Suprapubic skin (tissue), 4 donors: Measurements from ENCODE around the gene KIAA1671. TPM values are rescaled to one million over a fixed set of nuclear protein-coding genes. Genes with fewer than 3 reads are reported as not detected.

Experiments used
- DNase-seq, 2 donors: peaks; one replicate each; pipeline ENCODE4 v3.0.0-alpha.2; 2019; ENCODE audit warnings: low spot score in 2 of 2
- H3K27ac ChIP-seq: fragments of 200-600 bp; sonication (generic); one replicate; pipeline ENCODE4 v1.5.1; 2019
- H3K27me3 ChIP-seq: fragments of 200-600 bp; sonication (generic); one replicate; pipeline ENCODE4 v1.5.1; 2019
- H3K36me3 ChIP-seq: fragments of 200-600 bp; sonication (generic); one replicate; pipeline ENCODE4 v1.5.1; 2019
- H3K4me1 ChIP-seq: fragments of 200-600 bp; sonication (generic); one replicate; pipeline ENCODE4 v1.5.1; 2019
- H3K4me3 ChIP-seq: fragments of 200-600 bp; sonication (generic); one replicate; pipeline ENCODE4 v1.5.1; 2019; ENCODE audit warnings: mild to moderate bottlenecking
- H3K9me3 ChIP-seq: fragments of 200-600 bp; sonication (generic); one replicate; pipeline ENCODE4 v1.5.1; 2019
- CTCF ChIP-seq, 2 donors: fragments of 200-600 bp in 1 of 2; fragments of 450-650 bp in 1 of 2; sonication (generic) in 1 of 2; IDR thresholded peaks; one replicate each; pipeline ENCODE4 v1.5.1; 2016 to 2019; ENCODE audit warnings: antibody characterized with exemption in 2 of 2, mild to moderate bottlenecking in 1 of 2, moderate library complexity in 1 of 2
- EP300 ChIP-seq: sonication (generic); formaldehyde crosslinking; IDR thresholded peaks from one replicate; pipeline ENCODE4 v1.6.1; 2017; ENCODE audit warnings: antibody characterized with exemption
- POLR2A ChIP-seq, 2 donors: fragments of 450-650 bp; IDR thresholded peaks; one replicate each; pipeline ENCODE4 v1.6.1; 2017; ENCODE audit warnings: antibody characterized with exemption in 2 of 2, mild to moderate bottlenecking in 2 of 2, moderate library complexity in 2 of 2
- POLR2AphosphoS5 ChIP-seq, 3 donors: sonication (generic); formaldehyde crosslinking; IDR thresholded peaks; one replicate each; pipeline ENCODE4 v1.6.1; 2017; ENCODE audit warnings: antibody characterized with exemption in 3 of 3
- WGBS: methylation state at CpG from one replicate; pipeline ENCODE4 v1.1.5; 2018; 5-methylcytosine and 5-hydroxymethylcytosine counted together
- total RNA-seq, 4 donors: library from RNA; depleted of rRNA; stranded (reverse); fragments of >200 nt; gene quantifications; one replicate each; pipeline ENCODE4 v1.1.0, GENCODE V29; 2016

KIAA1671 gene
- total RNA-seq, 4 donors from 2014 or later = 74.4 to 116 (median 97.0) TPM

GRCh38 chr22:25057013-25057881 is 104.7 kb downstream of the KIAA1671 start:
- H3K27ac ChIP-seq = no peak overlapping the region
- H3K27me3 ChIP-seq = no peaks in the 10 kb centered on the region
- H3K4me3 ChIP-seq = no peak overlapping the region
- H3K4me1 ChIP-seq = peaks cover 13% of the 10 kb centered on the region
- no peaks in the 10 kb centered on the region for H3K9me3 ChIP-seq
- DNase-seq = peak in 1 of 2 donors; percentile 82
- no peaks in the 10 kb centered on the region for H3K36me3 ChIP-seq
- WGBS = 36% methylated on average over 23 of the region's 23 CpGs
- TF ChIP-seq EP300 = no peak
- peak; percentile 87 to 90 for TF ChIP-seq CTCF (IDR thresholded peaks at IDR 0.05)
- no peak for TF ChIP-seq POLR2A (IDR thresholded peaks at IDR 0.05)
- TF ChIP-seq POLR2AphosphoS5 (IDR thresholded peaks at IDR 0.05) = no peak

GRCh38 chr22:25059438-25059837 is 106.9 kb downstream of the KIAA1671 start:
- 84% methylated on average over 5 of the region's 5 CpGs for WGBS
- peaks cover 13% of the 10 kb centered on the region for H3K4me1 ChIP-seq

GRCh38 chr22:25060522-25061071 is 108.1 kb downstream of the KIAA1671 start:
- WGBS = 89% methylated on average over 10 of the region's 10 CpGs
- TF ChIP-seq CTCF (IDR thresholded peaks at IDR 0.05) = no peak
- TF ChIP-seq POLR2A (IDR thresholded peaks at IDR 0.05) = no peak
- TF ChIP-seq EP300 = no peak
- TF ChIP-seq POLR2AphosphoS5 (IDR thresholded peaks at IDR 0.05) = no peak
- Histone ChIP-seq H3K4me1 (peaks cover 8% of the 10 kb centered on the region), H3K9me3 (no peaks in the 10 kb centered on the region), H3K4me3 (no peak overlapping the region), H3K36me3 (no peaks in the 10 kb centered on the region), H3K27me3 (no peaks in the 10 kb centered on the region), H3K27ac (no peak overlapping the region)
- DNase-seq = no peak

More at GRCh38 chr22:25059438-25059837, 106.9 kb downstream of the KIAA1671 start:
- no peak for TF ChIP-seq CTCF (IDR thresholded peaks at IDR 0.05)
- TF ChIP-seq POLR2AphosphoS5 (IDR thresholded peaks at IDR 0.05) = no peak
- TF ChIP-seq POLR2A (IDR thresholded peaks at IDR 0.05) = no peak
- no peaks in the 10 kb centered on the region for H3K36me3 ChIP-seq
- no peaks in the 10 kb centered on the region for H3K27me3 ChIP-seq
- H3K9me3 ChIP-seq = no peaks in the 10 kb centered on the region
- no peak for DNase-seq
- H3K27ac ChIP-seq = no peak overlapping the region
- no peak overlapping the region for H3K4me3 ChIP-seq

GRCh38 chr22:25061134-25061533 is 108.6 kb downstream of the KIAA1671 start:
- no peaks in the 10 kb centered on the region for H3K27me3 ChIP-seq
- H3K4me3 ChIP-seq = no peak overlapping the region
- TF ChIP-seq CTCF (IDR thresholded peaks at IDR 0.05) = no peak
- no peak for TF ChIP-seq POLR2AphosphoS5 (IDR thresholded peaks at IDR 0.05)
- no peak for TF ChIP-seq EP300
- no peak overlapping the region for H3K27ac ChIP-seq
- no peaks in the 10 kb centered on the region for H3K36me3 ChIP-seq
- H3K4me1 ChIP-seq = peaks cover 8% of the 10 kb centered on the region
- DNase-seq = no peak
- WGBS = 95% methylated on average over 5 of the region's 5 CpGs
- H3K9me3 ChIP-seq = no peaks in the 10 kb centered on the region

- no peak for TF ChIP-seq POLR2A (IDR thresholded peaks at IDR 0.05)
- TF ChIP-seq CTCF (IDR thresholded peaks at IDR 0.05) = no peak
- no peak for TF ChIP-seq EP300
- TF ChIP-seq POLR2AphosphoS5 (IDR thresholded peaks at IDR 0.05) = no peak
- Histone ChIP-seq H3K27me3 (no peaks in the 10 kb centered on the region), H3K36me3 (no peaks in the 10 kb centered on the region), H3K9me3 (no peaks in the 10 kb centered on the region), H3K4me3 (no peak overlapping the region), H3K27ac (no peak overlapping the region), H3K4me1 (peaks cover 8% of the 10 kb centered on the region)
- no peak for DNase-seq
- WGBS = 60% methylated on average over 8 of the region's 8 CpGs
Measured at GRCh38 chr22:25061605-25062376, 109.3 kb downstream of the KIAA1671 start.
